Tibial artery (tissue), 4 donors: Measurements from ENCODE around the gene GNAS.

Source experiments
- DNase-seq, 2 donors: peaks; one replicate each; pipeline ENCODE4 v3.0.0-alpha.2; 2019
- H3K27ac ChIP-seq, 2 donors: fragments of 200-600 bp; sonication (generic) in 1 of 2; 1 replicate in 1 of 2; 2 replicates in 1 of 2; pipeline ENCODE4 v1.5.1; 2018 to 2019; ENCODE audit warnings: mild to moderate bottlenecking in 1 of 2
- H3K27me3 ChIP-seq, 2 donors: fragments of 200-600 bp; sonication (generic) in 1 of 2; one replicate each; pipeline versions ENCODE4 v1.5.1 to v1.6.0; 2016 to 2019
- H3K36me3 ChIP-seq, 3 donors: fragments of 200-600 bp; sonication (generic) in 2 of 3; one replicate each; pipeline ENCODE4 v1.5.1; 2016 to 2019; ENCODE audit warnings: mild to moderate bottlenecking in 2 of 3
- H3K4me1 ChIP-seq, 4 donors: fragments of 200-600 bp; sonication (generic) in 2 of 4; 1 replicate in 3 of 4; 2 replicates in 1 of 4; pipeline ENCODE4 v1.5.1; 2016 to 2019
- H3K4me3 ChIP-seq, 2 donors: fragments of 200-600 bp; sonication (generic) in 1 of 2; 1 replicate in 1 of 2; 2 replicates in 1 of 2; pipeline ENCODE4 v1.5.1; 2018 to 2019; ENCODE audit warnings: mild to moderate bottlenecking in 2 of 2
- H3K9me3 ChIP-seq, 3 donors: fragments of 200-600 bp; sonication (generic) in 1 of 3; one replicate each; pipeline ENCODE4 v1.5.1; 2016 to 2019
- CTCF ChIP-seq, 2 experiments: fragments of 200-600 bp in 1 of 2; fragments of 450-650 bp in 1 of 2; IDR thresholded peaks; one replicate each; pipeline ENCODE4 v1.5.1; 2017 to 2019; ENCODE audit warnings: antibody characterized with exemption in 2 of 2, mild to moderate bottlenecking in 1 of 2, moderate library complexity in 1 of 2
- intact Hi-C: fragments of 100-400 bp; cut with DNase I; formaldehyde crosslinking; loops from one replicate; pipeline ENCODE4 v1.15.0; 2023; ENCODE audit warnings: low total_unique reads

GNAS gene

GRCh38 chr20:58841539-58842264 is 10.8 kb upstream of the GNAS start:
- H3K27me3 ChIP-seq, result peaks cover 0 to 60% of the 10 kb centered on the region in 2 donors
- no peak overlapping the region for H3K4me3 ChIP-seq
- TF ChIP-seq CTCF (IDR thresholded peaks at IDR 0.05), result no peak
- H3K36me3 ChIP-seq, result no peaks in the 10 kb centered on the region
- H3K4me1 ChIP-seq, result peaks cover 0 to 12% (median 5%) of the 10 kb centered on the region in 4 donors
- H3K27ac ChIP-seq, result no peak overlapping the region
- no peak for DNase-seq
- intact Hi-C loops, result no loop called here
- no peaks in the 10 kb centered on the region for H3K9me3 ChIP-seq

- intact Hi-C loops, result no loop called here
- no peak for TF ChIP-seq CTCF (IDR thresholded peaks at IDR 0.05)
- Histone ChIP-seq H3K4me3 (no peak overlapping the region), H3K36me3 (no peaks in the 10 kb centered on the region), H3K27ac (no peak overlapping the region), H3K4me1 (peaks cover 0 to 12% (median 5%) of the 10 kb centered on the region in 4 donors), H3K9me3 (no peaks in the 10 kb centered on the region), H3K27me3 (peaks cover 0 to 60% of the 10 kb centered on the region in 2 donors)
- DNase-seq, result no peak
Observed at GRCh38 chr20:58842276-58842675, 10.2 kb upstream of the GNAS start.

GRCh38 chr20:58843128-58843556 is 9.4 kb upstream of the GNAS start:
- no peaks in the 10 kb centered on the region for H3K9me3 ChIP-seq
- TF ChIP-seq CTCF (IDR thresholded peaks at IDR 0.05), result no peak
- peaks cover 0 to 58% of the 10 kb centered on the region in 2 donors for H3K27me3 ChIP-seq
- intact Hi-C loops, result no loop called here
- no peaks in the 10 kb centered on the region for H3K36me3 ChIP-seq
- H3K4me3 ChIP-seq, result no peak overlapping the region
- H3K27ac ChIP-seq, result no peak overlapping the region
- peaks cover 0 to 12% (median 5%) of the 10 kb centered on the region in 4 donors for H3K4me1 ChIP-seq
- no peak for DNase-seq

DNA sequence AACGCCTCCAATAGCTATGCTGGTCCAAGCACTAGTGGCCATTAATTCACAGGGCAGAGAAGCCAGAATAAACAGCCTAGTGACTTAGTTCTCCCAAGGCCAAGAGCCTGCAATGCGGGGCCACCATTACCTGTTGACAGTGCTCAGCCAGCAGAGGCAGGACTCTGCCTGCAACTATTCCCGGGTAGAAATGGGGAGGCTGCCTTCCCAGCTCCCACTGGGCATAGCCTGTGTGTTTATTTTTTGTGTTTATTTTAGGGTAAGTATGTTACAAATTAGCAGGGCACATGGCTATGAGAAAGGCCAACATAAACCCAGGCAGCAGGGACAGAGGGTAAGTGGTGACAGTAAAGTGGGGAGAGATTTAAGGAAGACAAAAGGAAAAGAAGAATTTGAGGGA is 6.8 kb upstream of the GNAS start:
- TF ChIP-seq CTCF (IDR thresholded peaks at IDR 0.05), result no peak
- Histone ChIP-seq H3K9me3 (no peaks in the 10 kb centered on the region), H3K4me3 (no peak overlapping the region), H3K27me3 (peaks cover 0 to 58% of the 10 kb centered on the region in 2 donors), H3K4me1 (no peaks in the 10 kb centered on the region), H3K36me3 (no peaks in the 10 kb centered on the region), H3K27ac (no peak overlapping the region)
- DNase-seq, result no peak
- intact Hi-C loops, result no loop called here

GRCh38 chr20:58847463-58847862 is 5.1 kb upstream of the GNAS start:
- Histone ChIP-seq H3K9me3 (no peaks in the 10 kb centered on the region), H3K4me1 (peaks cover 0 to 7% (median 2%) of the 10 kb centered on the region in 4 donors), H3K4me3 (no peak overlapping the region), H3K36me3 (no peaks in the 10 kb centered on the region), H3K27me3 (peaks cover 0 to 59% of the 10 kb centered on the region in 2 donors), H3K27ac (no peak overlapping the region)
- intact Hi-C loops, result no loop called here
- no peak for DNase-seq
- no peak for TF ChIP-seq CTCF (IDR thresholded peaks at IDR 0.05)
